Endothelial cell (in vitro differentiated cells): Measurements from ENCODE around the gene STARD3. TPM values are rescaled to one million over a fixed set of nuclear protein-coding genes. Genes with fewer than 3 reads are reported as not detected.
A peak's percentile ranks its signal among the peaks of the same experiment; 100 is the strongest.

Experiments used
- DNase-seq: peaks from one replicate; pipeline ENCODE4 v3.0.0; 2021; ENCODE audit warnings: low spot score
- H3K27ac Mint-ChIP-seq: one replicate; pipeline ENCODE4 v1.8.0; 2021; ENCODE audit warnings: mixed read lengths, inconsistent platforms; ENCODE audit not compliant: unreplicated experiment
- H3K27me3 Mint-ChIP-seq: one replicate; pipeline ENCODE4 v1.8.0; 2021; ENCODE audit warnings: mild to moderate bottlenecking, moderate library complexity, mixed read lengths, inconsistent platforms; ENCODE audit not compliant: unreplicated experiment
- H3K36me3 Mint-ChIP-seq: one replicate; pipeline ENCODE4 v1.8.0; 2021; ENCODE audit warnings: mild to moderate bottlenecking, low read depth, mixed read lengths, inconsistent platforms; ENCODE audit not compliant: unreplicated experiment
- H3K4me1 Mint-ChIP-seq: one replicate; pipeline ENCODE4 v1.8.0; 2021; ENCODE audit warnings: mild to moderate bottlenecking, mixed read lengths, inconsistent platforms; ENCODE audit not compliant: unreplicated experiment
- H3K4me3 Mint-ChIP-seq: one replicate; pipeline ENCODE4 v1.8.0; 2021; ENCODE audit warnings: mild to moderate bottlenecking, mixed read lengths, inconsistent platforms; ENCODE audit not compliant: unreplicated experiment
- H3K9me3 Mint-ChIP-seq: one replicate; pipeline ENCODE4 v1.8.0; 2021; ENCODE audit warnings: mixed read lengths, inconsistent platforms; ENCODE audit not compliant: unreplicated experiment
- CTCF ChIP-seq: fragments of 200-600 bp; sonication (generic); IDR thresholded peaks from one replicate; pipeline ENCODE4 v1.5.0; 2021; ENCODE audit warnings: antibody characterized with exemption; ENCODE audit not compliant: unreplicated experiment
- total RNA-seq: library from RNA; stranded (reverse); fragmentation: NEBNext Ultra II Directional; extraction: Animal tissue kit (Norgen Biotek cat#: 25700); gene quantifications from one replicate; pipeline ENCODE4 v1.2.1, GENCODE V29; 2021; ENCODE audit not compliant: unreplicated experiment

Gene STARD3
- total RNA-seq, 1 donor from 2014 or later, result 77.7 TPM

- Mint-ChIP-seq H3K4me1 (peaks cover 4% of the 10 kb centered on the region), H3K4me3 (no peak overlapping the region), H3K27ac (no peak overlapping the region), H3K36me3 (peaks cover 5% of the 10 kb centered on the region), H3K27me3 (peaks cover 27% of the 10 kb centered on the region), H3K9me3 (no peaks in the 10 kb centered on the region)
- no peak for TF ChIP-seq CTCF
- DNase-seq, result no peak
These were observed 33.2 kb downstream of the STARD3 start for GRCh38 chr17:39669897-39670735.

DNA sequence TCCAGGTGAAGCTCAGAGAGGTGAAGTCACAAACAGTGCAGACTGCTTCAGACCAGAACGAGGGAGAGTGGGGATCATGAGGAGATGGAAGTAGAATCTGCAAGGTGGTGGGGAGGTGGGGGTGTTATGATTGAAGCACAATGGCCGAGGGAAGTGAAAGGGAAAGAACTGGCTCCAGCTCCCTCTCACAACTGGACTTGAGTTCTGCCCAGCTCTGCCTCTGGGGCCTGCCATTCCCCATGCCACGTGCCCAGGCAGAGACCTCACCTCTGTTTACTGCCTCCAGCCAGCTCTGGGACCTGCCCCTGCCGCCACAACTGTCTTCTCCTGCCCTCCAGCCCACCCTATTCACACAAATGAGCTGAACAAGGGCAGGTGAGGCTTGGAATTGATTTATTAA lies 33.8 kb downstream of the STARD3 start:
- Mint-ChIP-seq H3K4me3 (no peak overlapping the region), H3K36me3 (peaks cover 5% of the 10 kb centered on the region), H3K27ac (no peak overlapping the region), H3K27me3 (peaks cover 31% of the 10 kb centered on the region), H3K9me3 (no peaks in the 10 kb centered on the region), H3K4me1 (peaks cover 4% of the 10 kb centered on the region)
- TF ChIP-seq CTCF, result no peak
- DNase-seq, result no peak

DNA sequence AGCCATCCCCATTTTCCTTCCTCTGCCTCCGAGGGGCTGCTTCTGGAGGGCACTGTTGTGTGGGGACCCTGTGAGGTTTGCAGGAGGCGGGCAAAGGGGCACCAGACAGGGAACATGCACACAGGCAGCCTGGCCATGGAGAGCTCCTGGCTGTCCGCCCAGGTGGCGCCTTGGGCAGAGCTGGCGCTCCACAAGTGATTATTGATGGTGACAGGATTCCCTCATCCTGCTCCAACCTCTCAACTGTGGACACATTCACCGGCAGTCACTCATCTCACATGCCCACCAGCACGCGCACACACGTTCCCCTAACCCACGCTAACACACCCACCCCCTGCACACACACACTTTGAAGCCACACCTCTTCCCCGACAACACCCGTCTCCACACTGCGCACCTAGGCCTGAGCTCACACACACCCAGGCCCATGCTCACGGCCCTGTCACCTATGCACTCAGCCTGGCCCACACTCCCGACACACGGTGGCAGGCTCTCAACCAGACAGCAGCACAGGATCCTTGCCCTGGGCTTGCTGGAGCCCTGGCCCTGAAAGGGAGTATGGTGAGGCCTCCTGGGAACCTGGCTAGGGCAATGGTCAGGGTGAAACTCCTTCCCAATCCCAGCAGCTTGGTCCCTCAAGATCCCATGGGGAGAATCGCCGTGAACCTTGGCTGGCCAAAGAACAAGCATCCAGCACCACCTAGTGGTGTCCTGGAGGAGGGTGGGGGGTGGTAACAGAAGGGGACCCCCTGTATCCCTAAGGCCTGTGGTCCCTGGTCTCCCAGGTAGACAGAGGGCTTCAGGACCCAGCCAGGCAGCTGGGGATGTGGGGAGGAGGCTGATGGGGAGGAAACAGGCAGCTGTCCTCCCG lies 34.9 kb downstream of the STARD3 start:
- H3K36me3 Mint-ChIP-seq, result peaks cover 5% of the 10 kb centered on the region
- H3K27me3 Mint-ChIP-seq, result peaks cover 24% of the 10 kb centered on the region
- TF ChIP-seq CTCF, result peak; percentile 42
- no peaks in the 10 kb centered on the region for H3K9me3 Mint-ChIP-seq
- H3K27ac Mint-ChIP-seq, result peak overlapping the region; percentile 30
- DNase-seq, result peak; percentile 58
- H3K4me1 Mint-ChIP-seq, result peaks cover 4% of the 10 kb centered on the region
- H3K4me3 Mint-ChIP-seq, result no peak overlapping the region

DNA sequence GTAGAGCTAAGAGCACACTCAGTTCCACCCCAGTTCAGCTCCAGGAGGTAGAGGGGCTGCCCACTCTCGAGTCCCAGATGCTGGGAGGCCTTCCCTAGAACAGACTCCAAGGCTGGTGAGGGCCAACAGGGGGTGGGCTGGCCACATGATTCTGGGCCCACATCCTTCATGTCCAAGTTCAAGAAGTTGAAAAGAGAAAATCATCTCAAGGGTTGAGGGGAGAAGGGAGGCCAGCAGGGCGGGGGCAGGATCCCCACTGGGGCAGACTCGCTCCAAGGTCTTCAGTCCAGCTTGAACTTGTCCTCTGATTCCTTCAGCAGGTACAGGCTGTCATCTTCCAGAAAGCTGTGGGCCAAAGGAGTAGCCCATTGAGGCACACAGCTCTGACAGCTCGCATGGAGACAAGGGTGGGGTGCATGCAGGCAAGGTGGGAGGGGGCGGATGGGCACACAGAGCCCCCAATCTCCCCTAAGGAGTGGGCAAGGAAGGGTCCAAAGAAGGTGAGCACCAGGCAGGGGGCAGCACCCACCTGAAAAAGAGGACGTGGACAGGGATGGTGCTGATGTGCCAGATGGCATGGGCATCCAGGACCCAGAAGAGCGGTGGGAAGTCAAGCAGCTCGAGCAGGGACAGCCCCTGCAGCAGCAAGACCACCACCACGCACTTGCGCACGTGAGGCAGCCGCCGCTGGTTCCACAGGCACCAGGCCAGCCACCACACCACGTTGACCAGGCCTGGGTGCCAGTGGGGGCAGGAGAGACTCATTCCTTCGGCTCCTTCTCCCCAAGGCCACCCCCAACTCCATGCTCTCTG lies 35.8 kb downstream of the STARD3 start:
- Mint-ChIP-seq H3K27ac (no peak overlapping the region), H3K9me3 (no peaks in the 10 kb centered on the region), H3K4me1 (peaks cover 4% of the 10 kb centered on the region), H3K27me3 (peaks cover 23% of the 10 kb centered on the region), H3K4me3 (no peak overlapping the region), H3K36me3 (peaks cover 5% of the 10 kb centered on the region)
- no peak for TF ChIP-seq CTCF
- no peak for DNase-seq
